ENCODE data around the gene GAL3ST1.

GAL3ST1 gene

DNA sequence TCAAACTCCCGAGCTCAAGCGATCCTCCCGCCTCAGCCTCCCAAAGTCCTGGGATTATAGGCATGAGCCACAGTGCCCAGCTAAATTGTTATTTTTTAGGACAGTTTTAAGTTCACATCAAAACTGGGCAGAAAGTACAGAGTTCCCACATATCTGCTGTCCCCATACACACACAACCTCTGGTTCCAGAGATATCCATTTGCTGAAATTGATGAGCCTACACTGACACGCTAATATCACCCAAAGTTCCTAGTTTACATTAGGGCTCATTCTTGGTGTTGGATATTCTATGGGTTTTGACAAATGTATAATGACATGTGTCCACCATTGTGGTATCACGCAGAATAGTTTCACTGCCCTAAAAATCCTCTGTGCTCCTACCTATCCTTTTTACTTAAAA lies 66.2 kb downstream of the GAL3ST1 start:
- no peaks in the 10 kb centered on the region for H3K9me3 ChIP-seq (ENCODE audit: severe bottlenecking)
- no peak overlapping the region for H3K27ac ChIP-seq
- H3K4me3 ChIP-seq (ENCODE audit: low read depth, low read length), result no peak overlapping the region
- no peaks in the 10 kb centered on the region for H3K36me3 ChIP-seq
- H3K27me3 ChIP-seq (ENCODE audit: insufficient read depth, low read depth, severe bottlenecking), result no peaks in the 10 kb centered on the region
- no peak for DNase-seq
- no peak for TF ChIP-seq CTCF (IDR thresholded peaks at IDR 0.05; ENCODE audit: low read depth, low read length)

GRCh38 chr22:30507670-30508069 lies 66.8 kb downstream of the GAL3ST1 start:
- TF ChIP-seq CTCF (IDR thresholded peaks at IDR 0.05; ENCODE audit: low read depth, low read length), result no peak
- no peak for DNase-seq
- Histone ChIP-seq H3K4me3 (ENCODE audit: low read depth, low read length) (no peak overlapping the region), H3K27ac (no peak overlapping the region), H3K9me3 (ENCODE audit: severe bottlenecking) (no peaks in the 10 kb centered on the region), H3K36me3 (no peaks in the 10 kb centered on the region), H3K27me3 (ENCODE audit: insufficient read depth, low read depth, severe bottlenecking) (no peaks in the 10 kb centered on the region)

DNA sequence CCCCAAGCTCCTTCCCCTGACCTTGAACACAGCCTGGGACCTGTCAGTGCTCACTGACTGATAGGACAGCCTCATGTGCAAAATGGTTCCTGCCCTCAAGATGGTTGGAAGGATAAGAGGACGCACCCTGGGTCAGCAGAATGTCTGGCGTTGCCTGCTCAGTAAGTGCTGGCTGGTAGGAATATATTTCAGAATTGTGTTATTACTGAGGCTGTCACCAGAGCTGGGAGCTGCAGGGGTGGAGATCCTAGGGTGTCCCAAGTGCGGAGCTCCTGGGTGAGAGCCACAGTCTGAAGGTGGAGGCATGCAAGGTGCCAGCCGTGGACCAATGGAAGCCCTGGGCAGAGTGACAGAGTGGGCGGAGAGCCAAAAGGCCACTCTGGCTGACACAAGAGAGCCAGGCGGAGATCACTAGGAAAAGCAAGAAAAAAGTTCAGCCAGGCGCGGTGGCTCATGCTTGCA lies 67.9 kb downstream of the GAL3ST1 start:
- Histone ChIP-seq H3K9me3 (ENCODE audit: severe bottlenecking) (no peaks in the 10 kb centered on the region), H3K4me3 (ENCODE audit: low read depth, low read length) (no peak overlapping the region), H3K27me3 (ENCODE audit: insufficient read depth, low read depth, severe bottlenecking) (no peaks in the 10 kb centered on the region), H3K27ac (no peak overlapping the region), H3K36me3 (no peaks in the 10 kb centered on the region)
- no peak for DNase-seq
- no peak for TF ChIP-seq CTCF (IDR thresholded peaks at IDR 0.05; ENCODE audit: low read depth, low read length)

Measured in WERI-Rb-1 (cell line).